ENCODE data around the gene SLC22A23.

Gene SLC22A23

DNA sequence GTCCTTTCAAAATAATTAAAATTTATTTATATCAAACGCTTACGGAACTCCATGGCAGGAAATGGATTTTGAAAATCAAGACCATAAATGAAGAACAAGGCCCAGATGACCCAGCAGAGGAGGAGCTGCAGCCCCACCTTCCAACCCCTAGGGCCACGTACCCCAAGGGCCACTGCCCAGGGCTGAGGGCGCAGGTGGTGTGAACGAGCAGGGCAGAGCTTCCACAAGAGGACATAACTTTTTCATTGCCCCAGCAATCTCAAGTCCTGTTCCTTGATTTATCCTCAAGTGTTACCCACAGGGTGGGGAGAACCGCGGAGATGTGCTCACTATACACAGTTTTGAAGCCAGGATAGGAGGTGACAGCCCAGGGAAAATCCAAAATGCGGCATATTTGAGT, 155.3 kb downstream of the SLC22A23 start:
- FAIRE-seq: no peak
- no peak for TF ChIP-seq POLR2A (IDR thresholded peaks at IDR 0.05; ENCODE audit: low read depth, low read length)
- DNase-seq (ENCODE audit: insufficient read length, low spot score): no peak

- no peak for TF ChIP-seq POLR2A (IDR thresholded peaks at IDR 0.05; ENCODE audit: low read depth, low read length)
- FAIRE-seq: no peak
- DNase-seq (ENCODE audit: insufficient read length, low spot score): no peak
These were observed 157.6 kb downstream of the SLC22A23 start for GRCh38 chr6:3299221-3299620.

DNA sequence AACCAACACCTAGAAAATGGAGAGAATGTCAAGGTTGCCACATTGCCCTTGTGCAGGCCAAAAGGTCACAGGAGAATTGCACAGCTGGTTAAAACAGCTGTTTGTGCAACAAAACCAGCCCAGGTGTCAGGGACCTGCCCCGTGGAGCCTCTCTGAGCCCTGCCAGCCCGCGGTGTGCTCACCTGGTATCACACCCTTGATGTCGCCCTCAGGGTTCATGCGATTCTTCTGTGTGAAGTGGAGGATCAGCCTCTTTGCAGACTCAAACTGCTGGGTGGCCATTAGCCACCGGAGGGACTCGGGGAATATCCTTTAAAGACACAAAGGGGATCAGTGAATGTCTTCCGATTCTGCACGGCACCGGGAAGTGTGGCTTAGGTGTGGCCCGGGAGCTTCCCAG, 158.9 kb downstream of the SLC22A23 start:
- no peak for FAIRE-seq
- TF ChIP-seq POLR2A (IDR thresholded peaks at IDR 0.05; ENCODE audit: low read depth, low read length): no peak
- no peak for DNase-seq (ENCODE audit: insufficient read length, low spot score)

- DNase-seq (ENCODE audit: insufficient read length, low spot score) (no peak), FAIRE-seq (no peak)
- no peak for TF ChIP-seq POLR2A (IDR thresholded peaks at IDR 0.05; ENCODE audit: low read depth, low read length)
These were observed 159.8 kb downstream of the SLC22A23 start for GRCh38 chr6:3297006-3297405.

- FAIRE-seq: no peak
- DNase-seq (ENCODE audit: insufficient read length, low spot score): no peak
- TF ChIP-seq POLR2A (IDR thresholded peaks at IDR 0.05; ENCODE audit: low read depth, low read length): no peak
These were observed 160.3 kb downstream of the SLC22A23 start for GRCh38 chr6:3296537-3296936.

DNA sequence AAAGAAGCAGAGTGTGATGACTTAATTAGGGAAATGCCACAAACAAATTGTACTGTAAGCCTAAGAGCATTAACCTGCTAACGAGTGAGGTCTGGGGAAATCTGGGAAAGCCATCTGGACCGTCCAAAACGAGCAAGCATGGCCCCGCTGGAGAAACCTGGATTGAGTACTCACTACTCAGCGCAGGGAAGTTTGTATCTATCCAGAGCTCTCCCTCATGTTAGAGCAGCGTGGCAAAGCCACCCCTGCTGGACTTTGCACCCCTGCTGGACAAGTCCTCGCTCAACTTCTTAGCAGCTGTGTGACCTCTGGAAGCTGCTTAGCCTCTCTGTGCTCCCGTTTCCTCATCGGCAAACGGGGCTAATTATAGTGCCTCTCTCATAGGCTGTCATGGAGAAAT, 160.8 kb downstream of the SLC22A23 start:
- FAIRE-seq (no peak), DNase-seq (ENCODE audit: insufficient read length, low spot score) (no peak)
- TF ChIP-seq POLR2A (IDR thresholded peaks at IDR 0.05; ENCODE audit: low read depth, low read length): no peak

DNA sequence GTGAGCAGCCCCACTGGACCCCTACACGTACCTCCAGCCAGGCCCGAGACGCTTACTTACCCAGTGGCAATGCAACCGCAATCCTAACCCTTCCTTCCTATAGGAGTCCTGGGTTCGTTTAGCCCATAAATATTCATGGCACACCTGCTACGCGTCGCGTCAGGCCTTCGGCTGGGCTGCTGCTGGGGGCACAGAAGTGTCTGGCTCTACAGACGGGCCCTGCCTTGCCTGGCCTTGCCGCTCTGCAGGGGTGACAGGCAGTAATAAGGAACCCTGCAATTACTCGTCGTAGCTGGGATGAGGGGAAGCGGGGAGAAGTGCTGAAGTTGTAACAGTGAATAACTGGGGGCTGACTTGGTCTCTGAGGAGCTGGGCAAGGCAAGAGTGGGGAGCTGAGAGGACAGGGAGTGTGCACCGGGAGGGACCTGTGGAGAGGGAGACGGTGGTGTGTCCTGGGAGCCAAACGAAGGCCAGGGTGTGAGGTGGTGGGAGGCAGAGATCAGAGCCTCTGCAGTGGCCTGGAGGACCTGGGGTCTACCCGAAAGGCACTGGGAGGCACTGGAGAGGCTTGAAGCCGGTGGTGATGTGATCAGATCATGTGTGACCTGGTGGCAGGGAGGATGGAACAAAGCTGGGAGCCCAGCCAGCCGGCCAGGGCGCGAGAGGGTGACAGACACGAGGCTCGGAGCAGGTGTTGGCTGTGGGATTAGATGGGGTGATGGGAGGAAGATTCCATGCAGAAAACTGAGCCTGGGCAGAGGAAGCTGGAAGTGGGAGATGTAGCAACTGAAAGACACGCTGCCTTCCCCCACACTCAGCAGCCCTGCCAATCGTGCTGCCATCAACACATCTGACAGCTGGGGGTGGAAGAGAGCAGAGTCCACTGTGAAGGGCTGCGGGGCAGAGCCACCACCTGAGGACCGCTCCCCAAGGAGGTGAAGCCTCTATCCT, 161.7 kb downstream of the SLC22A23 start:
- no peak for TF ChIP-seq POLR2A (IDR thresholded peaks at IDR 0.05; ENCODE audit: low read depth, low read length)
- FAIRE-seq (no peak), DNase-seq (ENCODE audit: insufficient read length, low spot score) (no peak)

- FAIRE-seq (no peak), DNase-seq (ENCODE audit: insufficient read length, low spot score) (no peak)
- no peak for TF ChIP-seq POLR2A (IDR thresholded peaks at IDR 0.05; ENCODE audit: low read depth, low read length)
These were observed 162.5 kb downstream of the SLC22A23 start for GRCh38 chr6:3294396-3294795.

GRCh38 chr6:3293271-3294155, 163.3 kb downstream of the SLC22A23 start:
- FAIRE-seq (no peak), DNase-seq (ENCODE audit: insufficient read length, low spot score) (no peak)

DNA sequence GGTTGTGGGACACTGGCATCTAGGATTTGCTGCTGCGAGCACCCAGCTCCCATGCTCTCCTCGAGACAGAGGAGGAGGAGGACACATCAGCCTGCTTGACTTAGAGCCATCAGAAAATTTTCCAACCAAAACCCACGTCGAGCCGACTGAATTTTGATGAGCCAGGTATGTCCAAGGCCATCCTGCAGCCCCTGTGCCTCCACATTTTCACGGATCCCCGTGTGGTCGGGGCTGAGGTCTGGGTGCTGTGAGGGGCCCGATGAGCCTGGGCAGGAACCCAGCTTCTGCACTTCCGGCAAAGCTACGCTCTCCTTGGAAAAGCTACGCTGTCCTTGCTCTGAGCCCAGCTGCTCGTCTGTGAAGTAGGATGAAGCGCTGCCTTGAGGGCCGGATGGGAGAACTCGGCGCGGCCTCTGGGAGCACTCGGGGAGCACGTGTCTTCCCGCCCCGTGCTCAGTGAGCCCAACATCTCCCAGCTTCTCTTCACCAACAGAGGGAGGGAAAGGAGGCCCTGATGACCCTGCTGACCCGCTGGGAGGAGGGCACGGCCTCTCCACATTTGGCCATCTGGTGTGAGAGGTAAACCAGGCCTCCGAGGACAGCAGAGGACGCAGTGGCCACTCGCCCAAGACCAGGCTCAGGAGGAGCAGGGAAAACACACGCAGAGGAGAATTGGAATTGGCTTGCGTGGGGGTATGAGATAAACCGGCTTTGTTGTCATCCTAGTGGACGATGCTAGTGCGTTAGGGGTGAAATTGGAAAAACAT, 164.2 kb downstream of the SLC22A23 start:
- FAIRE-seq (no peak), DNase-seq (ENCODE audit: insufficient read length, low spot score) (no peak)
- no peak for TF ChIP-seq POLR2A (IDR thresholded peaks at IDR 0.05; ENCODE audit: low read depth, low read length)

More at GRCh38 chr6:3293271-3294155, 163.3 kb downstream of the SLC22A23 start:
- no peak for TF ChIP-seq POLR2A (IDR thresholded peaks at IDR 0.05; ENCODE audit: low read depth, low read length)

DNA sequence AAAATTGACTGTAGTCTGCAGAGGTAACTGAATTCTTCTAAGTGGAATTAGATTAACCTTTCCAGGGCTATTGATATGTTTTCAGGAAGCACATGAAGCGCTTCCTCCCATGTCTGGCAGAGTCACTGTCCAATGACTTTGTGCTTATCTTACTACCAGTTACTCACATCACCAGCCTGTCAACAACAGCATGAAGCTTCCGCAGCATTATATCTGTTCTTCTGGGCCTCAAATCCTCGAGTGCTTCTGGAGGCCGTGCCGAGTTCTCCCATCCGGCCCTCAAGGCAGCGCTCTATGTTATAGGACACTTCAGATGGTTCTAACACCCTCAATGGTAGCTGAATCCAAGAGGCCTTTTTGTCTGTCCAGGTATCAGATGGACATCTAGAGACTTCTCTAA, 164.9 kb downstream of the SLC22A23 start:
- no peak for FAIRE-seq
- no peak for DNase-seq (ENCODE audit: insufficient read length, low spot score)
- no peak for TF ChIP-seq POLR2A (IDR thresholded peaks at IDR 0.05; ENCODE audit: low read depth, low read length)

- TF ChIP-seq POLR2A (IDR thresholded peaks at IDR 0.05; ENCODE audit: low read depth, low read length): no peak
- DNase-seq (ENCODE audit: insufficient read length, low spot score) (no peak), FAIRE-seq (no peak)
These were observed 165.5 kb downstream of the SLC22A23 start for GRCh38 chr6:3291346-3291745.

GRCh38 chr6:3290931-3291211, 166.0 kb downstream of the SLC22A23 start:
- TF ChIP-seq POLR2A (IDR thresholded peaks at IDR 0.05; ENCODE audit: low read depth, low read length): no peak
- DNase-seq (ENCODE audit: insufficient read length, low spot score) (no peak), FAIRE-seq (no peak)
